ENCODE data around the gene SUGP1.
"Not testable (repeated sequence)": the region's sequence is repeated elsewhere in the genome, so short reads cannot be mapped to it uniquely, and the experiment has no call there.

SUGP1 gene, protein sequence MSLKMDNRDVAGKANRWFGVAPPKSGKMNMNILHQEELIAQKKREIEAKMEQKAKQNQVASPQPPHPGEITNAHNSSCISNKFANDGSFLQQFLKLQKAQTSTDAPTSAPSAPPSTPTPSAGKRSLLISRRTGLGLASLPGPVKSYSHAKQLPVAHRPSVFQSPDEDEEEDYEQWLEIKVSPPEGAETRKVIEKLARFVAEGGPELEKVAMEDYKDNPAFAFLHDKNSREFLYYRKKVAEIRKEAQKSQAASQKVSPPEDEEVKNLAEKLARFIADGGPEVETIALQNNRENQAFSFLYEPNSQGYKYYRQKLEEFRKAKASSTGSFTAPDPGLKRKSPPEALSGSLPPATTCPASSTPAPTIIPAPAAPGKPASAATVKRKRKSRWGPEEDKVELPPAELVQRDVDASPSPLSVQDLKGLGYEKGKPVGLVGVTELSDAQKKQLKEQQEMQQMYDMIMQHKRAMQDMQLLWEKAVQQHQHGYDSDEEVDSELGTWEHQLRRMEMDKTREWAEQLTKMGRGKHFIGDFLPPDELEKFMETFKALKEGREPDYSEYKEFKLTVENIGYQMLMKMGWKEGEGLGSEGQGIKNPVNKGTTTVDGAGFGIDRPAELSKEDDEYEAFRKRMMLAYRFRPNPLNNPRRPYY

GRCh38 chr19:19320361-19321140 lies at the start of gene SUGP1, which contains the start of gene MAU2:
Gene SUGP1, minus strand, starts transcription at chr19:19320509. Its CDS starts 13 bp downstream, at chr19:19320496.
Gene MAU2, plus strand, starts transcription at chr19:19320829. Its CDS starts 31 bp downstream, at chr19:19320860.
- peak; percentile 78 to 85 for DNase-seq (ENCODE audit: low read depth in 2 of 2)

GRCh38 chr19:19368087-19368486 lies 47.8 kb upstream of the SUGP1 start:
- DNase-seq (ENCODE audit: low read depth in 2 of 2), result no peak

DNA sequence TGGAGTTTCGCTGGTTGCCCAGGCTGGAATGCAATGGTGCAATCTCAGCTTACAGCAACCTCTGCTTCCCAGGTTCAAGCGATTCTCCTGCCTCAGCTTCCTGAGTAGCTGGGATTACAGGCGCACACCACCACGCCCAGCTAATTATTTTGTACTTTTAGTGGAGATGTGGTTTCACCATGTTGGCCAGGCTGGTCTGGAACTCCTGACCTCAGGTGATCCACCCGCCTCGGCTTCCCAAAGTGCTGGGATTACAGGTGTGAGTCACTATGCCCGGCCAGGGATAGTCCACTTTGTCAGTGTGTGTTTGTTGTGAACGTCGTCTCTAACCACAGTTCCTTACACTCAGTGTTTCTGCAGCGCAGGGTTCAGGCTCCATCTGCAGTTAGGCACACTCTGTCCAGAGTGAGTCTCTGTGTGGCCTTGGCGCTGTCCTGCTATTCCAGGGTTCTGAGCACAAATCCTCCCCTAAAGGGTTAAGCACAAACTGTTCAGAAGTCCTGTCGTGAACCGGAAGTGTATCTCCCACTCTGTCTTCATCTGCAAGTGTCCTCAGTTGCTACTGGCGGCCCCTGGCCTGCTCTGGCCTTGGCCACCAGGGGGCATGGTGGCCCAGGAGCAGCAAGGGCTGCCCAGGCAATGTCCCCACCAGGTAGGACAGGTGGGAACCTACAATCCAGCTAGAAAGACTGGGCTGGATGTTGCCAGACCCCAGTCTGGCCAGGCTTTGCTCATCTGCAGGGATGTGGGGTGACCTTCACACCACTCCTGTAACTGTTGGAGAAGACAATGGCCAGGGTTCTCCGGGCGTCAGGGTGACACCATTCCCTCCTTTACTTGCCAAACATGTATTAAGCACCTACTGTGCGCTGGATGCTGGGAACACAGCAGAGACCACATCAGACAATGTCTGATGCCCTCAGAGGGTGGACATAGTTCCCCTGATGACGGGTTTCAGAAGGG lies 46.4 kb upstream of the SUGP1 start:
- DNase-seq (ENCODE audit: low read depth in 2 of 2), result peak; percentile 38 to 49

GRCh38 chr19:19362075-19362474 lies 41.8 kb upstream of the SUGP1 start:
- DNase-seq (ENCODE audit: low read depth in 2 of 2), result no peak

DNA sequence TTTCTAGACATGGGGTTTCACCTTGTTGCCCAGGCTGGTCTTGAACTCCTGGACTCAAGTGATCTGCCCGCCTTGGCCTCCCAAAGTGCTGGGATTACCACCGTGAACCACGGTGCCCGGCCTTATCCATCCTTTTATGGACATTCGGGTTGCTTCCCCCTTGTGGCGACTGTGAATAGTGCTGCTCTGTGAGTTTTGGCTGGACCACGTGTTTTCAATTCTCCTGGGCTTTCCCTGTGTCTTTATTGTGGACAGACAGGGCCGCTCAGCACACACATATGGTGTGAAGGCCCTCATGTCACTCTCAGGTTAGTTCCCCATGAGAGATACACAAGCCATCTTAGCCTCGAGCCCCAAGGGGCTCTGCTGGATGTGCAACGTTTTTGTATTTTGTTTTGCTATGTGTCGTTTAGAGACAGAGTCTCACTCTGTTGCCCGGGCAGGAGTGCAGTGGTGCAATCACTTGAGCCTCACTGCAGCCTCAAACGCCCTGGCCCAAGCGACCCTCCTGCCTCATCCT lies 40.8 kb upstream of the SUGP1 start:
- peak; percentile 35 for DNase-seq (ENCODE audit: low read depth in 2 of 2)

DNA sequence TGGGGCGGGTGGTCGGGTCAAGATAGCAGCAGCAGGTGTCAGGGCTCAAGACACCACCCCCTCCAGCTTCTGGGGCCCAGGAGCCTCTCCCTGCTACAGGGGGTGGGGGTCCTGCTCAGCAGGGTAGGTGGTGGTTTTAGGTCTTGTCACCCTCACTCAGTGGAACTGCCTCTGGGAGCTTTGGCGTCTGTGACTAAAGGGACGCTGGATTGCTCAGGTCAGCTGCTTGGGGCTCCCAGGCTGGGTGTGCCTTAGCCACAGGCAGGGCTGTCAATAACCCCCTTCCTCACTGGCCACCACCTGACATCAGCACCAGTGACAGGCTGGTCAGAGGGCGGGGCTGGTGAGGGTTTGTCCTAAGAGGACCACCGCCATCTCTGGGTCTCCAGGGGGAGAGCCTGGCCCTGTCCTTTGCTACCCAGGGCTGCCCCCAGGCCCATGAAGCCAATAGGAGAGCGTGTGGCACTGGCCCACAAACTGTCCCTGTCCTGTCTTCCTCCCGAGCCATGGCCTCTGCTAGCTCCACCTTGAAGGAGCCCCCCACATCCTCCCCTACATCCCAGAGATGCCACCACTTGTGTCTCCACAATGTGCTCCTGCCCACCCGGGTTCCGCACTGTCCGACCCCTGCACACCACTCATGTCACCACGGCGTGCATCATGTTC lies 36.7 kb upstream of the SUGP1 start:
- no peak for DNase-seq (ENCODE audit: low read depth in 2 of 2)

DNA sequence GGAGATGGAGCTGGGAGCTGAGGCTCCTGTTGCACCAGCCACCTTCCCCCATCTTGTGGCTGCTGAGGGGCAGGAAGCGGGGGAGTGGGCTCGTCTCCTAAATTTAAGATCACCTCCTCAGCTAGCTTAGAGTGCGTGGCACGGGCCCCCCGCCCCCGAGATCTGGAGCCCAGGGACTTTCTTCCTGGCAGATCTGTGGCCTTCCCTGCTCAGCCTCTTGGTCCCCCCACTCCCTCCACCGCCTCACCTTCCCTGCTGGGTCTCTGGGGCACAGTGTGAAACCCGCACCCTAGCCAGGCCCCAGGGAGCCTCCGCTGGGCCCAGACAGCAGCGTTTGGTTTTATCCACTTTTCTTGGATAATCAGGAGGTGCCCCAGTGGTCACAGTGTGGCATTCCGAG lies 36.2 kb upstream of the SUGP1 start:
- no peak for DNase-seq (ENCODE audit: low read depth in 2 of 2)

DNA sequence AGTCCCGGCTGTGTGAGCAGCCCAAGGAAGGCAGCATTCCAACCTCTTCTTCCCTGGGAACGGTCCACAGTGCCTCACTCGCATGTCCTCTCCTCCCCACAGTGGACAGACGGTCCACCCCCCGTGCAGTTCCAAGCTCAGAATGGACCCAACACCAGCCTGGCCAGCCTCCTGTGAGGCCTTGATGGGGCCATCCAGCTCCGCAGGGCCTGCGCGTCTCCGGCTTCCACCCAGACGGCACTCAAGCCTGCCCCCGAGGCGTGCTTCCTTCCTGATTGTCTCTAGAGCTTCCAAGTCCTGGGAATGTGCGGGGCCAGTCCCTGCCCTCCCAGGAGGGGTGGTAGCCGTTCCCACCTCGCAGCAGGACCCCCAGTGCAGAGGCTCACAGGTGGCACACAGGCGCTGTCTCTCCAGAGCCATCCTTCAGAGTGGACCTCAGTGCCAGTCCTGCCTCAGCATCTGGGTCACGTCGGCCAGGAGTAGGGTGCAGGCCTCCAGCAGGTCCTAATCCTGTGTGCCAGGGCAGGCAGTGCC lies 35.4 kb upstream of the SUGP1 start:
- no peak for DNase-seq (ENCODE audit: low read depth in 2 of 2)

GRCh38 chr19:19354932-19355331 lies 34.6 kb upstream of the SUGP1 start:
- no peak for DNase-seq (ENCODE audit: low read depth in 2 of 2)

GRCh38 chr19:19354007-19354406 lies 33.7 kb upstream of the SUGP1 start:
- no peak for DNase-seq (ENCODE audit: low read depth in 2 of 2)

GRCh38 chr19:19352823-19353222 lies 32.5 kb upstream of the SUGP1 start:
- DNase-seq (ENCODE audit: low read depth in 2 of 2), result no peak

GRCh38 chr19:19350756-19351155 lies 30.4 kb upstream of the SUGP1 start:
- DNase-seq (ENCODE audit: low read depth in 2 of 2), result not testable (repeated sequence)

DNA sequence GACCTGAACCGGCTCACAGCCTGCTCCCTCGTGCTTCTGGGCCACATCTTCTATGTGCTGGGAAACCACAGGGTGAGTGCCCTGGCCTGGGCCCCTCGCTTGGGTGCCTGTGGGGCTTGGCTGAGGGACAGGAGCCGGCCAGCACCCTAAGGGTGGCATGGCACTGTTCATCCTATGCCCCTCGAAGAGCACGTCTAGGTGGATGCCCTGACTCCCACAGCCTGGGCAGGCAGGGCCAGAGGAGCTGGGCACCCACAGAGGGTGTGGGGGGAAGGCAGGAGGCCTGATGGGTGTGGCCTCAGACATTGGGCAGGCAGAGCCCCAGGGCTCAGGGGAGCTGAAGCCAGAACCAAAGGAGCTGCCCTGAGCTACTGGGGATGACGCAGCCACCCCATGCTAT lies 29.1 kb upstream of the SUGP1 start:
- DNase-seq (ENCODE audit: low read depth in 2 of 2), result no peak

GRCh38 chr19:19348266-19348665 lies 28.0 kb upstream of the SUGP1 start:
- DNase-seq (ENCODE audit: low read depth in 2 of 2), result no peak

GRCh38 chr19:19347401-19348110 lies 27.2 kb upstream of the SUGP1 start:
- DNase-seq (ENCODE audit: low read depth in 2 of 2), result no peak

- no peak for DNase-seq (ENCODE audit: low read depth in 2 of 2)
Observed at GRCh38 chr19:19345970-19346369, 25.7 kb upstream of the SUGP1 start.

DNA sequence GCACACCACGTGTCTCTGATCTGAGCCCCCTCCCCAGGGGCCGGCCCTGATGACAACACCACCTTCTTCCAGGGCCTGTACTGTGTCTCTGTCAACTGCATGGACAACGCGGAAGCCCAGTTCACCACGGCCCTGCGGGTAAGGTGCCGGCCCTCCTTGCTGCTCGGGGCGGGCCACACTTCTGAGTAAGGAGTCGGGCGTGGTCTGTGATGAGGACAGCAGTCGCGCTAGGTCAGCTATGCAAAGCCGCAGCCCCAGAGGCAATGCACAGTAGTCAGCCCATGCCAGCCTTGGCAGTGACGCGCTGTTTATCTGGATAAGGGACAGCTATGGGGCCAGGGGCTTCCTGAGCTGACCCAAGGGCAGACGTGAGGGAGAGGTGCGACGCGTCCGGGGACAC lies 24.9 kb upstream of the SUGP1 start:
- no peak for DNase-seq (ENCODE audit: low read depth in 2 of 2)

DNA sequence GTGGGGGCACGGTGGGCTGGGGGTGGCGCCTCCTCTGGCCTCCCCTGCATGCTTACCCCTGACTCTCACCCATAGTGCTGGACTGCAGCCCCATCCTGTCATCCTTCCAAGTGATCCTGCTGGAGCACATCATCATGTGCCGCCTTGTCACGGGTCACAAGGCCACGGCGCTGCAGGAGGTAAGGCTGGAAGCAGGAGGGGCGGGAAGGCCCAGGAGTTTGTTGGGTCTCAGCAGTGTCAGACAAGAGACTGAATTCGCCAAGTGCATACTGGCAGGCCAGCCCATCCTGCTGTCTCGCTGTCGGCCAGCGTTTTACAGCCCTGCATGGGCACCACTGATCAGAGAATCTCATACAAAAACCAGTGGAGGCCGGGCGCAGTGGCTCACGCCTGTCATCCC lies 23.5 kb upstream of the SUGP1 start:
- no peak for DNase-seq (ENCODE audit: low read depth in 2 of 2)

- no peak for DNase-seq (ENCODE audit: low read depth in 2 of 2)
Observed at GRCh38 chr19:19343016-19343362, 22.7 kb upstream of the SUGP1 start.
